ENCODE results near the gene GDI1. TPM values are rescaled to one million over a fixed set of nuclear protein-coding genes. Genes with fewer than 3 reads are reported as not detected.

The GDI1 gene
- total and polyA plus RNA-seq, 9 of the 15 experiments (the other 6 are each of a cell fraction or from before 2014, with no cell fraction given) = 0.97 to 82.6 (median 37.5) TPM

DNA sequence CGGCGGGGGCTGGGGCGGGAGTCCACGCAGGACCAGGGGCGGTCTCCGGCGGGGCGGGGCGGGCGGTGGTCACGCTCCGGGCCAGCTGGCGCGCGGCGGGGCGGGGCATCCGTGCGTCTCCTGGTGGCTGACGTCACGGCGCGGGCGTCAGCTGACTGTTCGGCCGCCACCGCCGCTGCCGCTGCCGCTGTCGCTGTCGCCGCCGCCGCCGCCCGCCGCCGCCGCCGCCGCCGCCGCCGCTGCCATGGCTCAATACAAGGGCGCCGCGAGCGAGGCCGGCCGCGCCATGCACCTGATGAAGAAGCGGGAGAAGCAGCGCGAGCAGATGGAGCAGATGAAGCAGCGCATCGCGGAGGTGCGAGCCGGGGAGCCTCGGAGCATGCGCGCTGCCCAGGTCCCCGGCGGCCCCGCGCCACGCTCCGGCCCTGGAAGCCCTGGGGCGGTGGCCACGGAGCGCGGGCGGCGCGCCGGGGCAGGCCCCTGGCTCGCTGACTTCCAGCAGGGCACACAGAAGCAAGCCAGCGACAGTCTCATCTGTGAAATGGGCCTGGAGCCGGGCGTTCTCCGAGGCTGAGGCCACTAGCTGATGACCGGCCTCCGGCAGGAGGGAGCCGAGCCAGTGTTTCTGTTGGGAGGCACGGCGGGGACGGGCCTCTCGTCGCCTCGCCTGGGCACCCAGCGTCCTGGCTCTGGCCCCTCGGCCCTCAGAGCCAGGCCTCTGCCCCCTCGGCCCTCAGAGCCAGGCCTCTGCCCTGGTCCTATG is 7.2 kb downstream of the GDI1 start, which contains the start of gene FAM50A (continued):
- TF ChIP-seq, protein P1, sequence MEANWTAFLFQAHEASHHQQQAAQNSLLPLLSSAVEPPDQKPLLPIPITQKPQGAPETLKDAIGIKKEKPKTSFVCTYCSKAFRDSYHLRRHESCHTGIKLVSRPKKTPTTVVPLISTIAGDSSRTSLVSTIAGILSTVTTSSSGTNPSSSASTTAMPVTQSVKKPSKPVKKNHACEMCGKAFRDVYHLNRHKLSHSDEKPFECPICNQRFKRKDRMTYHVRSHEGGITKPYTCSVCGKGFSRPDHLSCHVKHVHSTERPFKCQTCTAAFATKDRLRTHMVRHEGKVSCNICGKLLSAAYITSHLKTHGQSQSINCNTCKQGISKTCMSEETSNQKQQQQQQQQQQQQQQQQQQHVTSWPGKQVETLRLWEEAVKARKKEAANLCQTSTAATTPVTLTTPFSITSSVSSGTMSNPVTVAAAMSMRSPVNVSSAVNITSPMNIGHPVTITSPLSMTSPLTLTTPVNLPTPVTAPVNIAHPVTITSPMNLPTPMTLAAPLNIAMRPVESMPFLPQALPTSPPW (CRISPR knock-in tag; IDR thresholded peaks at IDR 0.05) = peak; percentile 55
- TF ChIP-seq PHF21A (IDR thresholded peaks at IDR 0.05; ENCODE audit: borderline replicate concordance, low read depth) = no peak
- TF ChIP-seq, protein P2, sequence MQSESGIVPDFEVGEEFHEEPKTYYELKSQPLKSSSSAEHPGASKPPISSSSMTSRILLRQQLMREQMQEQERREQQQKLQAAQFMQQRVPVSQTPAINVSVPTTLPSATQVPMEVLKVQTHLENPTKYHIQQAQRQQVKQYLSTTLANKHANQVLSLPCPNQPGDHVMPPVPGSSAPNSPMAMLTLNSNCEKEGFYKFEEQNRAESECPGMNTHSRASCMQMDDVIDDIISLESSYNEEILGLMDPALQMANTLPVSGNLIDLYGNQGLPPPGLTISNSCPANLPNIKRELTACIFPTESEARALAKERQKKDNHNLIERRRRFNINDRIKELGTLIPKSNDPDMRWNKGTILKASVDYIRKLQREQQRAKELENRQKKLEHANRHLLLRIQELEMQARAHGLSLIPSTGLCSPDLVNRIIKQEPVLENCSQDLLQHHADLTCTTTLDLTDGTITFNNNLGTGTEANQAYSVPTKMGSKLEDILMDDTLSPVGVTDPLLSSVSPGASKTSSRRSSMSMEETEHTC (IDR thresholded peaks at IDR 0.05) = peak; percentile 29; the same call in 1 of the 2 replicates
- peak in 1 of 2 experiments; percentile 75; a peak in 1 of 4 replicates for TF ChIP-seq SIN3A (IDR thresholded peaks at IDR 0.05; ENCODE audit: borderline replicate concordance in 2 of 2, control insufficient read depth in 1 of 2, low read depth in 2 of 2, low read length in 2 of 2)
- no peak for TF ChIP-seq ZNF239 (CRISPR knock-in tag; IDR thresholded peaks at IDR 0.05)
- TF ChIP-seq, protein P3, sequence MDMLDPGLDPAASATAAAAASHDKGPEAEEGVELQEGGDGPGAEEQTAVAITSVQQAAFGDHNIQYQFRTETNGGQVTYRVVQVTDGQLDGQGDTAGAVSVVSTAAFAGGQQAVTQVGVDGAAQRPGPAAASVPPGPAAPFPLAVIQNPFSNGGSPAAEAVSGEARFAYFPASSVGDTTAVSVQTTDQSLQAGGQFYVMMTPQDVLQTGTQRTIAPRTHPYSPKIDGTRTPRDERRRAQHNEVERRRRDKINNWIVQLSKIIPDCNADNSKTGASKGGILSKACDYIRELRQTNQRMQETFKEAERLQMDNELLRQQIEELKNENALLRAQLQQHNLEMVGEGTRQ (CRISPR knock-in tag; IDR thresholded peaks at IDR 0.05) = peak; percentile 55
- no peak for TF ChIP-seq ADNP (tag; IDR thresholded peaks at IDR 0.05)
- 0 out of 2 replicates have a peak, but pooled peaks have one; percentile 11 for TF ChIP-seq ERF (CRISPR knock-in tag; IDR thresholded peaks at IDR 0.05)
- peak; percentile 79; the same call in 1 of the 2 replicates for TF ChIP-seq RB1 (IDR thresholded peaks at IDR 0.05; ENCODE audit: low read depth)
- no peak for TF ChIP-seq GATAD2A (IDR thresholded peaks at IDR 0.05)
- TF ChIP-seq RBM15 (IDR thresholded peaks at IDR 0.05; ENCODE audit: insufficient read depth, low read length) = no peak
- TF ChIP-seq CEBPG (CRISPR knock-in tag; IDR thresholded peaks at IDR 0.05) = no peak
- no peak for TF ChIP-seq CEBPG (tag; conservative IDR thresholded peaks at IDR 0.05 in 1 of 2, IDR thresholded peaks at IDR 0.05 in 1 of 2)
- TF ChIP-seq MEIS2 (IDR thresholded peaks at IDR 0.05; ENCODE audit: partially characterized antibody) = peak; percentile 16
- peak; percentile 26 for TF ChIP-seq CCNT2 (IDR thresholded peaks at IDR 0.05; ENCODE audit: borderline replicate concordance, extremely low read depth, insufficient read length, low read depth, low read length)
- TF ChIP-seq NFRKB (IDR thresholded peaks at IDR 0.05; ENCODE audit: low read depth) = no peak
- TF ChIP-seq ZFX (CRISPR knock-in tag; IDR thresholded peaks at IDR 0.05) = peak; percentile 53
- peak; percentile 63 for TF ChIP-seq RBFOX2 (IDR thresholded peaks at IDR 0.05; ENCODE audit: low read depth, low read length)
- peak; percentile 43; the same call in 1 of the 2 replicates for TF ChIP-seq BHLHE40 (IDR thresholded peaks at IDR 0.05; ENCODE audit: low read length)
- TF ChIP-seq, protein P4, sequence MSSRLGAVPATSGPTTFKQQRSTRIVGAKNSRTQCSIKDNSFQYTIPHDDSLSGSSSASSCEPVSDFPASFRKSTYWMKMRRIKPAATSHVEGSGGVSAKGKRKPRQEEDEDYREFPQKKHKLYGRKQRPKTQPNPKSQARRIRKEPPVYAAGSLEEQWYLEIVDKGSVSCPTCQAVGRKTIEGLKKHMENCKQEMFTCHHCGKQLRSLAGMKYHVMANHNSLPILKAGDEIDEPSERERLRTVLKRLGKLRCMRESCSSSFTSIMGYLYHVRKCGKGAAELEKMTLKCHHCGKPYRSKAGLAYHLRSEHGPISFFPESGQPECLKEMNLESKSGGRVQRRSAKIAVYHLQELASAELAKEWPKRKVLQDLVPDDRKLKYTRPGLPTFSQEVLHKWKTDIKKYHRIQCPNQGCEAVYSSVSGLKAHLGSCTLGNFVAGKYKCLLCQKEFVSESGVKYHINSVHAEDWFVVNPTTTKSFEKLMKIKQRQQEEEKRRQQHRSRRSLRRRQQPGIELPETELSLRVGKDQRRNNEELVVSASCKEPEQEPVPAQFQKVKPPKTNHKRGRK (tag; IDR thresholded peaks at IDR 0.05) = no peak
- no peak for TF ChIP-seq SUPT5H (IDR thresholded peaks at IDR 0.05)
